DOHH2 (cell line): ENCODE results near the gene UPF2.

Experiments used
- H3F3A ChIP-seq: fragments of 200-600 bp; sonication (generic), shearing (Covaris generic); 2 replicates; pipeline ENCODE4 v1.6.0; 2016; ENCODE audit warnings: antibody characterized with exemption, mild to moderate bottlenecking; ENCODE audit not compliant: control insufficient read depth, insufficient read depth
- H3K27ac ChIP-seq: fragments of 200-600 bp; sonication (generic); 2 replicates; pipeline ENCODE4 v1.5.1; 2014; ENCODE audit warnings: low read depth, mild to moderate bottlenecking, low read length, moderate library complexity
- H3K27me3 ChIP-seq: fragments of 200-600 bp; sonication (generic); 2 replicates; pipeline ENCODE4 v1.6.1; 2014; ENCODE audit warnings: mild to moderate bottlenecking, low read length, mixed read lengths; ENCODE audit not compliant: control insufficient read depth
- H3K36me3 ChIP-seq: fragments of 200-600 bp; sonication (generic); 2 replicates; pipeline ENCODE4 v1.6.1; 2014; ENCODE audit warnings: mild to moderate bottlenecking, low read length, moderate library complexity, mixed read lengths; ENCODE audit not compliant: control insufficient read depth
- H3K4me1 ChIP-seq: fragments of 200-600 bp; sonication (generic); 2 replicates; pipeline ENCODE4 v1.6.1; 2014; ENCODE audit warnings: mild to moderate bottlenecking, low read length, mixed read lengths; ENCODE audit not compliant: control insufficient read depth
- H3K4me2 ChIP-seq: fragments of 200-600 bp; sonication (generic); 2 replicates; pipeline ENCODE4 v1.6.0; 2014; ENCODE audit warnings: mild to moderate bottlenecking, low read length, moderate library complexity
- H3K4me3 ChIP-seq: fragments of 200-600 bp; sonication (generic); 2 replicates; pipeline ENCODE4 v1.5.1; 2014; ENCODE audit warnings: mild to moderate bottlenecking, low read length, mixed read lengths
- H3K79me2 ChIP-seq: fragments of 200-600 bp; sonication (generic); 2 replicates; pipeline ENCODE4 v1.6.1; 2014; ENCODE audit warnings: mild to moderate bottlenecking, low read length, mixed read lengths; ENCODE audit not compliant: control insufficient read depth
- H3K9me2 ChIP-seq: fragments of 200-600 bp; sonication (generic); replicated peaks from 2 replicates; pipeline ENCODE4 v1.6.1; 2014; ENCODE audit warnings: mild to moderate bottlenecking, low read length, mixed read lengths; ENCODE audit not compliant: control insufficient read depth
- H3K9me3 ChIP-seq: fragments of 200-600 bp; sonication (generic); 2 replicates; pipeline ENCODE4 v1.6.1; 2014; ENCODE audit warnings: antibody characterized with exemption, low read length, mixed read lengths; ENCODE audit not compliant: control insufficient read depth, insufficient read depth
- H4K20me1 ChIP-seq: fragments of 200-600 bp; sonication (generic); 2 replicates; pipeline ENCODE4 v1.6.0; 2014; ENCODE audit warnings: low read depth, mild to moderate bottlenecking, antibody characterized with exemption, low read length, moderate library complexity; ENCODE audit not compliant: control insufficient read depth, insufficient read depth
- CTCF ChIP-seq: fragments of 200-600 bp; sonication (generic); IDR thresholded peaks from one replicate; pipeline ENCODE4 v1.5.1; 2014; ENCODE audit warnings: antibody characterized with exemption, mild to moderate bottlenecking, low read depth, low read length; ENCODE audit not compliant: poor library complexity, severe bottlenecking
- EZH2phosphoT487 ChIP-seq: fragments of 200-600 bp; sonication (generic); IDR thresholded peaks from 2 replicates; pipeline ENCODE4 v1.6.1; 2017; ENCODE audit warnings: borderline replicate concordance, mild to moderate bottlenecking, antibody characterized with exemption, low read length, moderate library complexity, mixed read lengths

Gene UPF2

GRCh38 chr10:11930312-11930978, 112.2 kb downstream of the UPF2 start:
- no peaks in the 10 kb centered on the region for H3K27me3 ChIP-seq
- H3K9me2 ChIP-seq = no peaks in the 10 kb centered on the region
- H3K4me3 ChIP-seq = no peak overlapping the region
- no peaks in the 10 kb centered on the region for H4K20me1 ChIP-seq
- H3K27ac ChIP-seq = no peak overlapping the region
- peaks cover 77% of the 10 kb centered on the region for H3K36me3 ChIP-seq
- no peaks in the 10 kb centered on the region for H3K4me1 ChIP-seq
- H3F3A ChIP-seq = peaks cover 5% of the 10 kb centered on the region; the same call in 1 of the 2 replicates
- TF ChIP-seq EZH2phosphoT487 (no peak), CTCF (no peak)
- H3K9me3 ChIP-seq = no peaks in the 10 kb centered on the region
- H3K4me2 ChIP-seq = no peak overlapping the region
- H3K79me2 ChIP-seq = no peaks in the 10 kb centered on the region

- Histone ChIP-seq H3K4me1 (no peaks in the 10 kb centered on the region), H3K9me3 (no peaks in the 10 kb centered on the region), H3K36me3 (peaks cover 70% of the 10 kb centered on the region), H4K20me1 (no peaks in the 10 kb centered on the region), H3K27me3 (no peaks in the 10 kb centered on the region), H3K79me2 (no peaks in the 10 kb centered on the region), H3K4me3 (no peak overlapping the region), H3K27ac (no peak overlapping the region), H3K4me2 (no peak overlapping the region), H3F3A (0 out of 2 replicates have a peak, but pooled peaks cover 3% of the 10 kb centered on the region), H3K9me2 (no peaks in the 10 kb centered on the region)
- TF ChIP-seq CTCF (no peak), EZH2phosphoT487 (no peak)
These were observed 114.9 kb downstream of the UPF2 start for GRCh38 chr10:11927746-11928145.

- H3K4me1 ChIP-seq = no peaks in the 10 kb centered on the region
- peaks cover 8% of the 10 kb centered on the region for H3F3A ChIP-seq
- H4K20me1 ChIP-seq = no peaks in the 10 kb centered on the region
- H3K4me3 ChIP-seq = no peak overlapping the region
- no peak overlapping the region for H3K27ac ChIP-seq
- H3K27me3 ChIP-seq = no peaks in the 10 kb centered on the region
- TF ChIP-seq EZH2phosphoT487 = no peak
- TF ChIP-seq CTCF = no peak
- H3K9me3 ChIP-seq = no peaks in the 10 kb centered on the region
- H3K4me2 ChIP-seq = no peak overlapping the region
- H3K9me2 ChIP-seq = no peaks in the 10 kb centered on the region
- H3K36me3 ChIP-seq = peaks cover 50% of the 10 kb centered on the region
- no peaks in the 10 kb centered on the region for H3K79me2 ChIP-seq
These were observed 120.7 kb downstream of the UPF2 start for GRCh38 chr10:11921800-11922392.
